Measurements from ENCODE around the gene RHBDD1.
A peak's percentile ranks its signal among the peaks of the same experiment; 100 is the strongest.

The RHBDD1 gene

GRCh38 chr2:226994775-226995174 is 158.9 kb downstream of the RHBDD1 start:
- DNase-seq, result no peak

DNA sequence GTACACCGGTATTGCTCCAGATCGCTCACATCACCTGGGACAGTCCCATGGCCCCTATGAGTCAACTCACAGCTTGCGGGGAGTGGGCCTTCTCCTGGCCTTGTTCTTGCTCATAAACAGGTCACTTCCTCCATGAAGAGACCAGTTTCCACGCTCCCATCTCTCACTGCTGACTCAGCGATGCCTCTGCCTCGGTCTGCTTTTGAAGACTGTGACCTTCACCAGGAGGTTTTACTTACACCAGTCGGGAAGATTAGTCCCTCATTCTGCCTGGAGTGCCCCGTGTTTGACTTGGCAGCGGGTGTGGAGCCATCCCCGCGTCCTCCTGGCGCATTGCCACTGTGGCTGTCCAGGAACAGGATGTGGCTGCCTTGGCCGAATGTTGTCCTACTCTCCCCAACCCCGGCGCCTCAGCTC is 159.8 kb downstream of the RHBDD1 start:
- DNase-seq, result no peak

- no peak for DNase-seq
Measured at GRCh38 chr2:226999661-227000060, 163.8 kb downstream of the RHBDD1 start.

- no peak for DNase-seq
Measured at GRCh38 chr2:227000123-227000522, 164.3 kb downstream of the RHBDD1 start.

DNA sequence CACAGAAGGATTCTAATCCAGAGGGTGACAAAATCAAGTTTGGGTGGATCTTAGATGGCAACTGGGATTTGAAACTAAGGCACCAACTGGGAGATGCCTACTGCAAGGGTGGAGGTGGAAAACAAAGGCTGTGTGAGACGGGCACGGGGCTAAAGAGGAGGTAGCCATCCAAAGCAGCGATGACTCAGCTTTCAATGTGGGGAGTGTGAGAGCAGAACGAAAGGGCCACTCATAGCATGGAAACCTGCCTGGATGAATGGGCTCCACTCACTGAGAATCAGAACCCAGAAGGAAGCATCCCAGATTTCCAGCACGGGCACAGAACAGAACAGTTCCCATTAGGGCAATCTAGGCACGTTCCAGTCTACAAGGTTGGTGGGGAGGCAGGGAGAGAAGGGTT is 168.6 kb downstream of the RHBDD1 start:
- no peak for DNase-seq

DNA sequence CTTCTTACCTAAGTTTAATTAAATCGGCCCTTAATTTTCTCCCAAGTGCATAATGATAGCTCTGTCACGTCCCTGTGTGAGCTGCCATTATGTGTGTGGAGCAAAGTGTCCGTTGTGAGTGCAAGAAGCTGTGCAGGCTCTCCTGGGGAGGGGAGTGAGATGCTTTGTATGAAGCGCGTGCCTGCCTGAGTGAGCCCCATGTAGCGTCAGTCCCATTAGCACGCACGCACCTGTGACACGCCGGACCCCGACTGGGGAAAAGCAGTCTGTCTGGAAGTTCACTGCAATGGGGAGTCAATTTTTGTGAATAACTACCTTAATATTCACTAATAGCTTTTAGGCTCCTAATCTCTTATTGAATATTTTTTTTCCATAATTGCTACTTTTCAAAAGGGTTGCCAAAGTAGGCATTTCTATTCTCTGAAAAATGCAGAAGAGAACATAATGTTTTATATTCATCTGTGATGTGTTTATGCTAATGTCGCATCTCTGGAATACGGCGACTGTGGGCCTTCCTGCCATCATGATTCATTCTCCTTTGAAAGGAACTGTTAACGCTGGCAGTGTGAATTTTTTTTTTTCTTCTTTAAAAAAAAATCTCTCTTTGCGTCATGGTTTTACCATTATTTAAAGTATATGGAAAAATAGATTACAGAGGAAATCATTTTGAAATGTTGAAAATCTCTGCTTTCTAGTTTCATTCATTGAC is 170.5 kb downstream of the RHBDD1 start:
- DNase-seq, result no peak

- no peak for DNase-seq
Measured at GRCh38 chr2:227007148-227007547, 171.3 kb downstream of the RHBDD1 start.

DNA sequence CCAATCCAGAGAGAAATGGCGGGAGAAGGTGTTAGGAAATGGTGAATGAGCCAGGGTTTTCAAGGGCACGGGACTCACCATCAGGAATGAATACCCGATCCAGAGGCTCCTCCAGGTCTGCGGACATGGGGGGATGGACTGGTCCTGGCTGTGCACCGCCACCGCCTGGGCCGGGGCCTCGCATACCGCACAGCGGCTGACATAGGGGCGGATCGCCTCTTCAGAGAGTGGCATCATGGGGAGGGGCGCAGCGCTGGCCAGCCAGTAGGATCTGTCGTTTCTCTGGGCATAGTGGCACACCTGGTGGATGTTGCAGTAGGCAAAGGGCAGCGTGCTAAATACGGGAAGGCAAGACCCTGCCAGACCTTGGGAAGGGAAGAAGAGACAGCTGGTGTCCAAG is 172.1 kb downstream of the RHBDD1 start:
- DNase-seq, result no peak

- DNase-seq, result no peak
Measured at GRCh38 chr2:227010433-227010832, 174.6 kb downstream of the RHBDD1 start.

DNA sequence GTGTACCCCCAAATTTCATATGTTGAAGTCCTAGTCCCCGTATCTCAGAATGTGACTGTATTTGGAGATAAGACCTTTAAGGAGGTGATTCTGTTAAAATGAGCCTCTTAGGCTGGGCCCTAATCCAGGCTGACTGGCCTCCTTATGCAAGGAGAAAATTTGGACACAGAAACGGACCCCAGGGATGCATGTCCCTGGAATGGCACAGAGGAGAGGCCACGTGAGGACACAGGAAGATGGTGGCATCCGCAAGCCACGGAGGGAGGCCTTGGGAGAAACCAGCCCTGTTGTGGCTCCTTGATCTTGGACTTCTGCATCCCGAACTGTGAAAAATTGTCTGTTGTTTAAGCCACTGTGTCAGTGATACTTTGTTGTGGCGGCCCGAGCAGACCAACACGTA is 177.5 kb downstream of the RHBDD1 start:
- DNase-seq, result no peak

DNA sequence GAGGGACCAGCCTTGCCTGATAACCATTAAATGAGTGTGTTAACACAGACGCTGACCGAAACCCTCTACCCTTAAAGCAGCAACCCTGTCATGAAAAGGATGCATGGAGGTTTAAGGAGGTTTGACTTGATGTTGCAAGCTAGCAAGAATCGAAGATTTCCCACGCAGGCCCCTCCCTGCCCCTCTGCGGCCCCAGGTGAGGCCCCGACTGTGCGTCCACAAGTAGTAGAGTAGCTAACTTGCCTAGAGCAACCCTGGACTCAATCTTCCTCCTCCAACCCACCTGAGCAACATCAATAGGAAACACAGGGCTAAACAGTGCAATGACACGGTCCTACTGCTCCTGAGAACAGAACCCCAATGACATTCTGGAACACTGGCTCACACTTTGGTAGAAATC is 178.0 kb downstream of the RHBDD1 start:
- DNase-seq, result no peak

- no peak for DNase-seq
Measured at GRCh38 chr2:227016894-227017293, 181.0 kb downstream of the RHBDD1 start.

GRCh38 chr2:227020416-227020815 is 184.6 kb downstream of the RHBDD1 start:
- DNase-seq, result no peak

DNA sequence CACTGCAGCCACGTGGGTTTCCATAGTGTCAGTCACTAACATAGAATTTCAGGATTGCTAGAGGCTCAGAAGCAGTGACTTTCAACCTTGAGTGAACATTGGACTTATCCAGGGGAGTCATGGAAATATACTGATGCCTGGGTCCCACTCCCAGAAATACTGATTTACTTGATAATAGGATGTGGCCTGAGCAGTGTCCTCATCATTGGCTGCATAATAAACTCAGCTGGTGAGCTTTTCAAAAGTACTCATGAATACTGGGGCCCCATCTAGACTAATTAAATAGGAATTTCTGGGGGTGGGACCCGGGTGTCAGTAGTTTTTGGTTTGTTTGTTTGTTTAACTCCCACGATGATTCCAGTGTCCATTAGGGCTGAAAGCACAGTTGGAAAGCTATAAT is 186.8 kb downstream of the RHBDD1 start:
- no peak for DNase-seq

- DNase-seq, result no peak
Measured at GRCh38 chr2:227025510-227025909, 189.7 kb downstream of the RHBDD1 start.

- no peak for DNase-seq
Measured at GRCh38 chr2:227029426-227030105, 193.7 kb downstream of the RHBDD1 start.

DNA sequence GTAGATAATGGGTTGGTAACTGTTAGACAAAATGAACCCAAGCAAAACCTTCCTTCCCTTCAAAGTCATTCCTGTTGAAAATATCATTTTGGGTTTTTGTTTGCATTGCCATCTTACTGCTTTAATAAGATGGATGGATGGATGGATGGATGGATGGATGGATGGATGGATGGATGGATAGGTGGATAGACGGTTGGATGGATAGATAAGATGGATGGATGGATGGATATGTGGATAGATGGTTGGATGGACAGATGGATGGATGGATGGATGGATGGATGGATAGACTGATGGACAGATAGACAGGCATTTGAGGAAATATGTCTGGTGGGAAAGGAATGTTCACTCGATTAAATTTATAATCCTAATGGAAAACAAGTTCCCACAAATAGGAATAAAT is 194.9 kb downstream of the RHBDD1 start:
- DNase-seq, result no peak

GRCh38 chr2:227031379-227031778 is 195.5 kb downstream of the RHBDD1 start:
- no peak for DNase-seq

- DNase-seq, result no peak
Measured at GRCh38 chr2:227033471-227034148, 197.8 kb downstream of the RHBDD1 start.

GRCh38 chr2:227035711-227036367 is 200.0 kb downstream of the RHBDD1 start:
- peak; percentile 53 for DNase-seq

- peak; percentile 65 for DNase-seq
Measured at GRCh38 chr2:227036527-227036926, 200.7 kb downstream of the RHBDD1 start.

GRCh38 chr2:227038550-227039189 is 202.8 kb downstream of the RHBDD1 start:
- no peak for DNase-seq

- no peak for DNase-seq
Measured at GRCh38 chr2:227043981-227044380, 208.1 kb downstream of the RHBDD1 start.

Measured in NCI-H1105 treated with DMSO at 0.1 percent for 48 hours (cell line).